HG03060 (cell line): ENCODE data around the gene OR2A1.
"Not testable (repeated sequence)": the region's sequence is repeated elsewhere in the genome, so short reads cannot be mapped to it uniquely, and the experiment has no call there.

Source experiments
- ATAC-seq: cut with Tn5 transposase; IDR thresholded peaks from one replicate; pipeline ENCODE4 v1.9.1; 2021; ENCODE audit warnings: low read depth, moderate number of reproducible peaks; ENCODE audit not compliant: unreplicated experiment

OR2A1 gene, protein sequence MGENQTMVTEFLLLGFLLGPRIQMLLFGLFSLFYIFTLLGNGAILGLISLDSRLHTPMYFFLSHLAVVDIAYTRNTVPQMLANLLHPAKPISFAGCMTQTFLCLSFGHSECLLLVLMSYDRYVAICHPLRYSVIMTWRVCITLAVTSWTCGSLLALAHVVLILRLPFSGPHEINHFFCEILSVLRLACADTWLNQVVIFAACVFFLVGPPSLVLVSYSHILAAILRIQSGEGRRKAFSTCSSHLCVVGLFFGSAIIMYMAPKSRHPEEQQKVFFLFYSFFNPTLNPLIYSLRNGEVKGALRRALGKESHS

DNA sequence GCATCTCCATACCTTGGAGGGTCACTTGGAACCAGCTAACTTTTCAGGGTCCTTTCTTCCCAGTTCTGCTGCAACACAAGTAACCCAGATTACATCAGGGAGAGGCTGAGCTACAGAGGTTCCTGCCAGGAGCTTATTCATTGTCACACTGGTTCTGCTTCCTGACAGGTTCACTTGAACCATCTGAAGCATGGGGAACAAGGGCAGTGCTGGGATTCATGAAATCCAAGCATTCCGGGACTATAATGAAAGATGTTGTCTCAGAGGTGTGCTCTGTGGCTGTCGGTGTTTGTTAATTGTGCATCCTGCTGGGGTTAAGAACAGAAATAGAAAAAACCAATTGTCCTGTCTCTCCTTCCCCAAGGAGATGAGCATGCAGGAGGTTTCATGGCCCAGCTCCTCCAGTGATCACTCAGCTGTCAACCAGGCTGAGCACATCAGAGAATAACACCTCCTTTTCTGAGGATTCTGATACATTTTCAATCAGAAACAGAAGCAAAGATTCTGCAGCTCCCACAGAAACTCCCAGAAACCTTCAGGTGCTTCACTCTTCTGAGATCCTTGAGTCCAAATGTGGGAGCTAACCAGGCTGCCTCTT, at the start of gene OR2A1:
Gene OR2A1 (plus strand): TSS at position 548 of the 598 bp plus-strand sequence. CDS start 5,706 bp downstream, outside the sequence.
- ATAC-seq = not testable (repeated sequence)

DNA sequence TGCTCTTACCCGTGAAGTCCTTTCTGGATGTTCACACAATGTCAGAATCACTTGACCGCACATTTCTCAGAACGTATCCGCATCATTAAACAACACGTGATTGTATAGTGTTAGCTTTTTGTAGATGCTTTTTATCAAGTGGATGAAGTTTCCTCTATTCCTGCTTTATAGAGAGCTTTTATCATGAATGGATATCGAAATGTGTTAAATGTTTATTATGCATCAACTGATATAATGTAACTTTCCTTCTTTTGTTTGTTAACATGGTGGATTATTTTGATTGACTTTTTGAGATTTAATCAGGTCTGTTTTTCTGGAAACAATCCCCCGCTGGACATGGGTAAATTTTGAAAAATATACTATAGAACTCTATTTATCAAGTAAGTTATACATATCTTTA, 47.5 kb upstream of the OR2A1 start, which contains the start of gene OR2A7:
Gene OR2A7 (minus strand): TSS at position 101 of the 400 bp plus-strand sequence. CDS start 5,164 bp downstream, outside the sequence.
- ATAC-seq = not testable (repeated sequence)

DNA sequence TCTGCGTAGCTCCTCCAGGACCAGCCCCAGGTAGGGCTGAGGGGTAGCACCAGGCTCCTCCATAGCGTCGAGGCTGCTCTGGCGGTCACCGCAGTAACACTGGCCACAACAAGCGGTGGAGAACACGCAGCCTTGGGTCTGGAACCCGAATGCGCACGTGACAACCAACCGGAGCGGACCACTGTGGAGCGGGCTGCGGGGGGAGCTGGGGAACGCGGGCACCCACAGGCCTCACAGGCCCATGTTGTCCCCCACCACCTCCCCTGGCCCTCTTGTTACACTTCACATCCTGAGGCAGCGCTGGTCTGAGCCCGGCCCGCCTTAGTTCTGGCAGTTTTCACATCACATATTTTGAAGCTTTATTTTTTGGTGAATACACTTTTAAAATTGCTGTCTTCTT, 43.0 kb upstream of the OR2A1 start, which contains the start of gene CTAGE8:
Gene CTAGE8 (minus strand): TSS at position 101 of the 400 bp plus-strand sequence. CDS start 38 bp downstream, at position 63.
- ATAC-seq = not testable (repeated sequence)

DNA sequence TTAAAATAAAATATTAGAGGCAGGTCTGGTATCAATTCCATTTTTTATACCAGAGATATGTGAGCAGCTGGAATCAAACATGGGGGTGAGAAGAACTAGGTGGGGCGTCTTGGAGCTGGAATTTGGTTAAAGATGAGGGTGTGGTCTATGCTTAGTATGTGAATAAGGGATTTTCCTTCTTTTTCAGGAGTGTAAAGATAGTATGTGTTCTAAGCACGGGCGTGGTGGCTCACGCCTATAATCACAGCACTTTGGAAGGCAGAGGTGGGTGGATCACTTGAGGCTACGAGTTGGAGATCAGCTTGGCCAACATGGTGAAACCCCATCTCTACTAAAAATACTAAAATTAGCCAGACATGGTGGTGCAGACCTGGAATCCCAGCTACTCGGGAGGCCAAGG, 36.9 kb upstream of the OR2A1 start:
- ATAC-seq = not testable (repeated sequence)

DNA sequence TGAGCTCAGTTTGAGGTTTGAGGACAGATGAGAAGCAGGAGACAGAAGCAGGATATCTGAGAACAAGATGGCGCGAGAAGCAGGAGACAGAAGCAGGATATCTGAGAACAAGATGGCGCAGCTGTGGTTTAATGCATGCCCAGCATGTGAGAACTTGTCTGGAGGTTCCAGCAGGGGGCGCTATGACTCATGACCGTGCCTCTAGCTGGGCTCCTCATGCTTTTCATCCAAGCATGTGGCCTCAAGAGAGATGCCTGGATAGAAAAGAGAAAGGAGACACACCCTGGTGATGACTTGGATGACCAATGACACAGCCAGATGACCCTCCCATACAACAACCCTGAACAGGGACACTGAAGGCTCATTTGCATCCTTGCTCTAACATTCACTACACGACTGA, 32.2 kb upstream of the OR2A1 start:
- ATAC-seq = not testable (repeated sequence)

DNA sequence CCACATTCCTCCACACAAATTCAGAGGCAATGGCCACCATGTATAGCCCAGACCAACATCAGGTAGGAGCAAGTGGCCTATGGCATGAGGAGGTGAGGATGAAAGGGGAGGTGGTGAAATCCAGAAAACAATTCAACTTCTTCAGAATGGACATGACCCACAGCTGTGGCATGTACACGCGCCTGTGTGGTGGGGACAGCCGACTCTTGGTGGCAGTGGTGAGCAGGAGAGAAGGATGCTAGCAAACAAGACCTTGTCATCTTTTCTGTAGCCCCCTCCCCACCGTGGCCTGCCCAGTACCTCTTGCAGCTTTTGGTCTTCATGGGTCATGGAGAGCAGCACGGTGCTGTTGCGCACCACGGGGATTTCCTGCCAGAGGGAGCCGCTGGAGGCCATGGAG, 30.2 kb upstream of the OR2A1 start:
- ATAC-seq = not testable (repeated sequence)

DNA sequence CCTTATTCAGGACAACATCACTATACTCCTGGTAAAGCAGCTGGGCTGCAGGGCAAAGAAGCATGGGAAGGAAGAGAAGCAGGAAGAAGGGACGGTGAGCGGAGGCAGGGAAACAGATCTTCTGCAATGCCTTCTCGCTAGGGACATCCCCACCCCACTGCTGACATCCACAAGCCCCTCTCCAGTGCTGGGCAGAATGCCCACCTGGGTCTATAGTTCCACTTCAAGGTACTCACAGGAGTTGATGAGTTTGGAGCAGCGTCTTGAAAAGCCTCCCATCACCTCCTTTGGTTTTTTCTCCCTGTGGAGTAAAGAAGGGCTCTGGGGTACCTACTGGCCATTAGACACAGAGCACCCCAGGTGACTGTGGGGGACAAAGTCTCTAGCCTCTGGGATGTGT, 29.7 kb upstream of the OR2A1 start:
- ATAC-seq = not testable (repeated sequence)

DNA sequence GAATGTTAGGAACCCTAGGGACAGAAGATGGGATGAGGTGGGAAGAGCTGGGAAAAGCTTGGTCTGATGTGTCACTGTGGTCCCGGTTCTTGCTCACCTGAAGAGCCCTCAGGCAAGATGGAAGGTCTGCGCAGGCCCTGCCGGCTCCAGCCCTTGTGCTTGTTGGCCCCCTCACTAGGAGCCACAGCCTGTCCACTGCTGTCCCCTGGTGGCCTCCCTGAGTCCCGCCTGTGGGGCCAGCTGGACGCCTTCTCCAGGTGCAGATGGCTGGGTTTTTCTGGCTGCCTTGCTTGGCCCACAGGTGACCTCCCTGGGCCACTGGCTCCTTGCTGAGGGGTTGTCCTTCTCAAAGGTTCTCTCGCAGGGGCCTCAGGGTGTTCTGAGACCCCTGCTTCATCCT, 28.5 kb upstream of the OR2A1 start:
- not testable (repeated sequence) for ATAC-seq

DNA sequence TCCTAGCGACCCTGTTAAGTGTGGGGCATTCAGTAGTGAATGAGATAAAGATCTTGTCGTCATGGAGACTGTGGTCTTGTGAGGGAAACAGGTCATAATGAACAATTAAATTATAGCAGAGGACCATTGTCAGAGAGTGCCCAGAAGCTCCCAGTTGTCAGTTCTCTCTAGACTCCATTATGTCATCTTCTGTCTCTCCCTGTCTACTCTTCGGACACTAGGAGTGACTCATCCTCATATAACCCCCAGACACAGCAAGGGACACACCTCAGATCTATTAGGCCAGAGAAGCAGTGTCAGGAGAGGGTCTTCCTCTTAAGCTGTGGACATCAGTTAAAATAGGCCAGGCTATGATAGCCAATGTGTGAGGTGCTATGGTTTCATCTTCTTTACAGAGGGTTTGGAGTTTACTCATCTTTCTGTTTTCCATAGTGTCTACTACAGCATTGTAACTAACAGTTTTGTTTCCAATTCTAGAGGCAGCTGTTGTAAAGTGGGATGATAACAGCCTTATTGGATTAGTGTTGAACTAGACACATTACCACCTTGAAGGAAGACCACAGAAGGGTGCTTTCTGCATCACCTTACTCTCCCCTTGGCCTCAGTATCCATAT, 24.9 kb upstream of the OR2A1 start:
- not testable (repeated sequence) for ATAC-seq

DNA sequence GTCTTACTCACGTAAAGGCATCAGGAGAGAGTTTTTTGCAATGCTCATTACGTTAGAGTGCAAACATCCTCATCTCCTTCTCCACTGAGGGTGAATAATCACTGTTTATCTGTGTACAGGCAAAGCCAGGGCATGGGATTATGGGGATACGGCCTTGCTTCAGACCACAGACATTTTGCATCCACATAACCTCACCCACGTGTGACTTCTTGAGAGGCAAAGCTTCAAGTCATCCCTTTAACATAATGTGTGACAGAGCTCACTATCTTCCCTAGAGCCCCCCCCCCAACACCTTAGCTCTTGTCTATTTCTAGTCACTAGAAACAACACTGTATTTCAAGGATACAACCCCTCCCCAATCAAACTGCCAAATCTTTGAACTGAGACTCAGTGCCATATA, 20.6 kb upstream of the OR2A1 start:
- not testable (repeated sequence) for ATAC-seq

DNA sequence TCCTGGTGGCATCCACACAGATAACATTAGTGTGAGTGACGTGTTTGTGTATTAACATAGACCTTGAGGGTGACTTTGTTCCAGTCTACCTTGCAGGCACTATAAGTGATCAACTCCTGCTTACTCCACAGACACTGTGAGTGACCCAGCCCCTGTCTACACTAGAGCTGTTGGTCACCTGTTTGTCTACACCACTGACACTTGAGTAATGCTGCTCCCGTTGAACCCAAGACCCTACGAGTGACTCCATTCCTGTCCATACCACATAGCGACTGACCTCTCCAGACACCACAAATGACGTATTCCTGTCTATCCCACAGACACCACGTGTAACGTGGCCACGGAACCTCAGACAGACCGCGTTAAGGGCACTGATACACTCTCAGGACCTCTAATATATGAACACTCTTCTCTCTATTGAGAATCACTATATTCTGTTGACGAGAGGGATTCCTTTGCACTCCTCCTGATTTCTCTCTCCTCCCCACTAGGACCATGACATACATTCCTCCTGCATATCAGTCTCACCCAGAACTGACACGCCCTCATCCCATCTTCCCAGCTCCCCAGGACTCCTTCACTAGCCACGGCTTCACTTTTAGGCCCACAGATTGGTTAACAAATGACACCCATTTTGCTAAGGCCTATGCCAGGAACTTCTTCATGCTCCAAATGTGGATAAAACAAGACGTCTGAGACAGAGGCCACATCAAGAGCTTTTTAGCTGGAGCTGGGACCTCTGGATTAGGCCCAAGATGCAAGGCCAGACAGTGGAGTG, 19.6 kb upstream of the OR2A1 start:
- not testable (repeated sequence) for ATAC-seq

DNA sequence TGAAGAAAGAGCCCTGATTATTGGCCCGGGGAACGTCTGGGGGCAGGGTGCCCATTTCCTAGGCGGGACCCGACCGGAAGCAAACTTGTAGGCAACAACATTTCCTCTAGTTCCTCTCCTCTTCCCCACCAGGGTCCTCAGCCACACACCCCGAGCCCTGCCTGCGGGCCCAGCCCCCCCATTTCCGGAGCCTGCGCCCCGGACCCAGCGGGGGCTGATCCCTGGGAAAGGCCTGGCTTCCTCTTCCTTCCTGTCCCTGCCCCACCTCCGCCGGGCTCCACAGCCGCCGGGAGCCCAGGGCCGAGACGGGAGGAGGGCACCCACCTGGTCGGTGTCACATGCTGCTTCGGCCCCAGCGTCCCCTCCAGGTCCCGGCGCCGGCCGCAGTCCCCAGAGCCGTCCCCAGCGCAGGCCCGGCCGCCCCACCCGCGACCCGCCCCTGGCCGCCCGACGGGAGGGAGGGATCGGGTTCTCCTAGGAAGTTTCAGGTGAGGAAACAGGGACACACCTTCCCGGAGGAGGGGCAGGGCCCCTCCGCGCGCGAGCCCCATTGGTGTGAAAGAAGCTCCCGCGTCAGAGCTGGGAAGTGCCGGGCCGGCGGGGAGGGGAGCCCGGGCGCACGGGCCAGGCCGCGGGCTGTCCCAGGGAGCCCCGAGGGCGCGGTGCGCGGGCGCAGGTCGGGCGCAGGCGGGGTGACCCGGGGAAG, 18.3 kb upstream of the OR2A1 start:
- ATAC-seq = peak; percentile 38

DNA sequence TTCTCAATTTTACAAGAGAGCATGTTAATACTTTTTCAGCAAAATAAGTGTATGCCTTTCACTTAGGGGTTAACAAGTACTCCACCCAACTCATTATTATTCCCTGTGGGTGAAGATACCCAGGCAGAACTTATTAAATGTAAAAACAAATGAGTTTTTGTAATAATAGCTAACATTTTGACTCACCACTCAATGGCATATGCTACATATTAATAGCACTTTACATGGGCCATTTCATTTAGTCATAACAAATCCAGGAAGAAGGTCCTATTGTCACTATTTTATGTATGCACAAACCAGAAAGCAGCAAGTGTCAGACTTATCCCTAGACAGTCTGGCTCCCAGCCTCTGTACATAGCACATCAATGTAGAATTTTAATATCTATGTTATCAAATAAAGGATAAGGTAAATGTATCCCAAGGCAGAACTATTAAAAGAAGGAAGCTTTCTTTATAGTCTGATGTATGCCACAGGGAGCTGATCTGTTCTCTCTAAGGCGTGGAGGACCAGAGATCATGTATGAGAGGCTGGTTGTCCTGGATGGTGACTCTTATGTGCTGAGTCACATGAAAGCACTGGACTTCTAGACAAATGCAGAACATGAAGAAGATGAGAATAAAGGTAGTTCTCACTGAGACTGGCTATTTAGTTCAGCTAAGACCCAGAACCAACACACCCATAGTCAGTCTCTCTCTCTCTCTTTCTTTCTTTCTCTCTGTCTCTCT, 9.5 kb upstream of the OR2A1 start:
- ATAC-seq = not testable (repeated sequence)

DNA sequence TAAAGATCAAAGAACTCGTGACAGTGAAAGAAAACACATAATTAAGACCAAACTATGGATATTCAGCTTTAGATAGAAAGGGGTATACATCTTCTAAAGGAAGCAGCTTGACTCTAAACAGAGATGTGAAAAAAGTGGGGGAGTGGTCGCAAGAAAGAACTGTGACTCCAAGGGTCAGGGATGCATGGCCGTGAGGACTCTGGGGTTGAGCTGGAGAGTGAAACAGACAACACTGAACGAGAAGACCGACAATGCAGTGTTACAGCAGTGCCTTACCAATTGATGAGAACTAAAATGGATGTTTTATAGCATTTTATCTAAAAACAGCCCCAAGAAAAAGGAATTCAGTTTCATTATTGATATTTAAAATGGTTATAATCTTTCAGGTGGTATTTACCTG, 8.6 kb upstream of the OR2A1 start:
- ATAC-seq = not testable (repeated sequence)

DNA sequence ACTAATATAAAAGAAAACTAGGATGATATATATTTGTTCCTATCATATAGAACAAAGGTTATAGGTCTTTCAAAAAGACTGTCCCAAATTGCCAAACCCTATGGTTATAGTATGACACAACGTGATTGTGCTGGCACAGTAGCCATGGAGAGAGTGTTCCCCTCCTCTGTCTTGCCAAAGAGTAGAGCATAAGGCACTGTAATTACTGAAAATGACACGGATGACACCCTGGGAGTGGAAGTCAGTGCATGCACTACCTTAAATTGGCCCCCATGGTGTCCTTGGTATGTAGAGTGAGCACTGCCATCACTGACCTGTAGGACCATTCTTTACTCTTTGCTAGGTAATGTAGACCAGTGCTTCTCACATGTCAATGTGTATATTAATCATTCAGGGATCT, 7.1 kb upstream of the OR2A1 start:
- not testable (repeated sequence) for ATAC-seq

DNA sequence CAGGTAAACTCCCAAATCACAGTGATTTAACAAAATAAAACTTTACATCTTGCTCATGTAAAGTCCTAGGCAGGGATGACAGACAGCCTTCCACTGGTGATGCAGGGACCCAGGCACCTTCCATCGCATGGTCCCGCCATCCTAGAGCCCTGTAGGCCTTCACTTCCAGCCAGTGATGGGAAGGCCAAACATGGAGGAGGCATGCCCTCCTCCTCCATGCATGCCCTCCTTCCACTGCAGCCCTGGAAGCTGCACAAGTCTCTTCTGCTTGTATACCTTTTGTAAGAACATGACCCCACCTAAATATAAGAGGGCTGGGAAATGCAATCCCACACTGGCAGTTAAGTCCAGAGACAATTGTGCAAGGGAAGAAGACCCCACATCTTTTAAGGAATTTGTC, 2.5 kb upstream of the OR2A1 start:
- not testable (repeated sequence) for ATAC-seq

DNA sequence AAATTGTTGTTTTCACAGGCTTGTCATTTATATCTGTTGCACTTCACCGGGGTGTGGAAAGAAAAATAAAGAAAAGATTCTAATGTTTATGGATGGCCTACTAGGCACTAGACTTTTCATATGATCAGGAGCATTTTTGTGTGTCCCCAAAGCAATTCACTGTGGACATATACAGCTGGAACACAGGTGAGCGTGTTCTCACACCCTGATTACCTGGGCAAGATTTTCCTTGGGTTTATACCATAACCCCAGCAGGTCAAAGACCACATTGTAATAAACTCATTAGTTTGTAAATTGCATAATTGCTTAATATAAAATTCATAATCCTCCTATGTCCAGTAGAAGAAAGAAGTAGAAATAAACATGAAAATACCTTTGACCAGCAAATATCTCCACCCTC, 1.0 kb upstream of the OR2A1 start:
- not testable (repeated sequence) for ATAC-seq

DNA sequence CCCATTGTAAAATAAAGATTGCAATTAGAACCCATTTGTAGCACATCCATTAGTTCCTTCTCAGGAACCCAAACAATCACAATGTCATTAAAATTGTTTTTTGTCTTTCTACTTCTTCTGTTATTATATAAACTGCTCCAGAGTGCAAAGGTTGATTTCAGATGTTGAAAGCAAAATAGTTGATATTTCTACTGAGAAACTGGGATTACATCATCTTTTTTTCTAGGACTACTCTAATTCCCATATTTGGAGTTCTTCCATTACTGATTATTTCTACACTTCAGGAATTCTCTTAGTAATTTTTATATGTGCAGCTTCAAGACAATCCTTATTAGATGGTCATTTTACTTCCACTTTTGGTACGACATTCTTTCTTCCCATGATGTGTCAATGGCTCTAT, 5.3 kb downstream of the OR2A1 start:
- ATAC-seq = not testable (repeated sequence)

DNA sequence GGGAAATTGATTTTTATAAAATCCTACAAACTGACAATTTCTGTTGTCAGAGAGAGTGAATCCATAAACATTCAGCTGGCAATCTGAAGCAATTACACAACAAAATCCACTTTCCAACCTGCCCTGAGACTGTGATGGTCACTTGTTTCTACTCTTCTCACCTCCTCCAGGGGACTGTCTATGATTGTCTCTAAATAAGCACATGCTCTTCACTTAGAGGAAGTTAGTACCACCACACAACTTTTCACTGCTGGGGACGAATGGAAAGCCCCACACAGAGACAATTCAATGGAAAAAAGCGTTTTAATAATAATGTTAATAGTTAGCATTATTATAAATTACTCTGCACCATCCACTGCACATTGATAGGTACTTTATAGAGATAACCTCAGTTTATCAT, 7.3 kb downstream of the OR2A1 start:
- not testable (repeated sequence) for ATAC-seq
